ENCODE data around the gene PCSK9. TPM values are rescaled to one million over a fixed set of nuclear protein-coding genes. Genes with fewer than 3 reads are reported as not detected.

PCSK9 gene
- total RNA-seq, 1 experiment from 2014 or later: 0.26 TPM

DNA sequence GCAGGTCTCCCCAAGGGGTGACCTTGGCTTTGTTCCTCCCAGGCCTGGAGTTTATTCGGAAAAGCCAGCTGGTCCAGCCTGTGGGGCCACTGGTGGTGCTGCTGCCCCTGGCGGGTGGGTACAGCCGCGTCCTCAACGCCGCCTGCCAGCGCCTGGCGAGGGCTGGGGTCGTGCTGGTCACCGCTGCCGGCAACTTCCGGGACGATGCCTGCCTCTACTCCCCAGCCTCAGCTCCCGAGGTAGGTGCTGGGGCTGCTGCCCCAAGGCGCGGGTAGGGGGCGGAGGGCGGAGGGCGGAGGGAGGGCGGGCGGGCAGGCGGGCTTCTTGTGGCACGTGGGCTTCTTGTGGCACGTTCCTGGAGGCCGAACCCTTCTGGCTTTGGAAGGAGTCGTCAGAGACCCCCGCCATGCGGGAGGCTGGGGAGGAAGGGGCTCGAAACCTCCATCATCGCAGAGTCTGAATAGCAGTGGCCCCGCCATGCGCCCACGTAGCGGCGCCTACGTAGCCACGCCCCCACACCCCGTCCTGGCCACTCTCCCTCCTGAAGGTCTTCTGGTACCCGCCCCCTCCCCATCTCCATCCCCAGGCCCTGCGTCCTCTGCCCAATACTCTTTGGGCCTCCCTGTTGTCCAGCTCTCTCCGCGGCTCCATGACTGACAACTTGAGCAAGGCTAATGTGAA is 16.7 kb downstream of the PCSK9 start:
- no TSS peak for BruUV-seq (replicated peaks)
- in situ Hi-C loops (cut with HindIII; ENCODE audit: low pct_unique_long_range_greater_than_20kb, low sequenced_read_pairs): no loop called here
- no peak overlapping the region for H3K4me3 ChIP-seq (ENCODE audit: low read depth in 2 of 2, low read length in 2 of 2)
- ATAC-seq (no peak), DNase-seq (ENCODE audit: low read depth, low spot score) (no peak)
- H3K9me3 ChIP-seq (ENCODE audit: control insufficient read depth, insufficient read depth, low read depth, low read length): no peaks in the 10 kb centered on the region
- TF ChIP-seq REST (IDR thresholded peaks at IDR 0.05; ENCODE audit: insufficient read depth in 1 of 2, low read depth in 2 of 2, low read length in 1 of 2) (no peak), SIN3A (IDR thresholded peaks at IDR 0.05; ENCODE audit: borderline replicate concordance, insufficient read depth, low read depth, low read length) (no peak), TCF7L2 (IDR thresholded peaks at IDR 0.05; ENCODE audit: low read depth, low read length) (no peak), CTCF (IDR thresholded peaks at IDR 0.05) (no peak), POLR2AphosphoS5 (IDR thresholded peaks at IDR 0.05; ENCODE audit: low read depth, low read length) (no peak)
- POLR2A ChIA-PET: no interaction called here
- CTCF ChIA-PET: no interaction called here
- no peaks in the 10 kb centered on the region for H3K36me3 ChIP-seq (ENCODE audit: control insufficient read depth, insufficient read depth, low read length)
- no peaks in the 10 kb centered on the region for H3K4me1 ChIP-seq (ENCODE audit: control insufficient read depth, insufficient read depth, low read length)
- H3K27ac ChIP-seq (ENCODE audit: low read length): no peak overlapping the region
- intact Hi-C loops (cut with micrococcal nuclease; ENCODE audit: unreplicated experiment): no loop called here
- H3K27me3 ChIP-seq (ENCODE audit: control insufficient read depth, insufficient read depth, low read length): no peaks in the 10 kb centered on the region

DNA sequence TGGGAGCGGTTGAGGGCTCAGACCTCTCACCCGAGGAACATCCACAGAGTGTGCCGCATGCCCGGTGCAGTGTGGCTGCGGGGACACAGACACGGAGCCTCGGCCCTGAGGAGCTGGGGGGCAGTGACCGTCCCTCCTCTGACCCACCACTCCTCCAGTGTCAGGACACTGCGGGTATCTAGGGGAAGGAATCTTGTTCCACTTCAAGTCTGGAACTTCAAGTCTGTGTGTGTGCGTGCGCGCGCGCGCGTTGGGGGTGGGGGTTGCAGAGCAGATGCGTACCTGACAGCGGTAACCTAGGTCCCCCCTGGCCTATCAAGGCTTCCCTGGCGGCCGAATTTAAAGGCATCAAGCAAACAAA is 17.3 kb downstream of the PCSK9 start:
- CTCF ChIA-PET: no interaction called here
- H3K4me3 ChIP-seq (ENCODE audit: low read depth in 2 of 2, low read length in 2 of 2): no peak overlapping the region
- POLR2A ChIA-PET: no interaction called here
- BruUV-seq (replicated peaks): no TSS peak
- DNase-seq (ENCODE audit: low read depth, low spot score) (no peak), ATAC-seq (no peak)
- H3K4me1 ChIP-seq (ENCODE audit: control insufficient read depth, insufficient read depth, low read length): no peaks in the 10 kb centered on the region
- H3K36me3 ChIP-seq (ENCODE audit: control insufficient read depth, insufficient read depth, low read length): no peaks in the 10 kb centered on the region
- no peaks in the 10 kb centered on the region for H3K27me3 ChIP-seq (ENCODE audit: control insufficient read depth, insufficient read depth, low read length)
- in situ Hi-C loops (cut with HindIII; ENCODE audit: low pct_unique_long_range_greater_than_20kb, low sequenced_read_pairs) (no loop called here), intact Hi-C loops (cut with micrococcal nuclease; ENCODE audit: unreplicated experiment) (no loop called here)
- no peaks in the 10 kb centered on the region for H3K9me3 ChIP-seq (ENCODE audit: control insufficient read depth, insufficient read depth, low read depth, low read length)
- H3K27ac ChIP-seq (ENCODE audit: low read length): no peak overlapping the region
- TF ChIP-seq SIN3A (IDR thresholded peaks at IDR 0.05; ENCODE audit: borderline replicate concordance, insufficient read depth, low read depth, low read length) (no peak), REST (IDR thresholded peaks at IDR 0.05; ENCODE audit: insufficient read depth in 1 of 2, low read depth in 2 of 2, low read length in 1 of 2) (no peak), POLR2AphosphoS5 (IDR thresholded peaks at IDR 0.05; ENCODE audit: low read depth, low read length) (no peak), CTCF (IDR thresholded peaks at IDR 0.05) (no peak), TCF7L2 (IDR thresholded peaks at IDR 0.05; ENCODE audit: low read depth, low read length) (no peak)

All from Panc1 (cell line).